GM10248 (cell line): ENCODE results near the gene TP53.

ENCODE experiments used
- CTCF ChIA-PET: fragments of 300-600 bp; sonication (Branson Sonifier 250); formaldehyde crosslinking; extraction: SDS; loops from one replicate; lab custom pipeline; 2021; ENCODE audit warnings: antibody characterized with exemption; lab: Yijun Ruan, JAX
- POLR2A ChIA-PET: fragments of 350-650 bp; sonication (Branson Sonifier 250); formaldehyde crosslinking; extraction: SDS; loops from one replicate; lab custom pipeline; 2020; ENCODE audit warnings: antibody characterized with exemption; lab: Yijun Ruan, JAX
- DNase-seq: peaks from one replicate; pipeline ENCODE4 v3.0.0; 2012; ENCODE audit errors: extremely low spot score
- CTCF ChIP-seq: IDR thresholded peaks from 2 replicates; pipeline ENCODE4 v1.5.1; 2012; ENCODE audit warnings: mild to moderate bottlenecking, low read depth; ENCODE audit errors: extremely low read depth, missing control alignments, control extremely low read depth

TP53 gene

DNA sequence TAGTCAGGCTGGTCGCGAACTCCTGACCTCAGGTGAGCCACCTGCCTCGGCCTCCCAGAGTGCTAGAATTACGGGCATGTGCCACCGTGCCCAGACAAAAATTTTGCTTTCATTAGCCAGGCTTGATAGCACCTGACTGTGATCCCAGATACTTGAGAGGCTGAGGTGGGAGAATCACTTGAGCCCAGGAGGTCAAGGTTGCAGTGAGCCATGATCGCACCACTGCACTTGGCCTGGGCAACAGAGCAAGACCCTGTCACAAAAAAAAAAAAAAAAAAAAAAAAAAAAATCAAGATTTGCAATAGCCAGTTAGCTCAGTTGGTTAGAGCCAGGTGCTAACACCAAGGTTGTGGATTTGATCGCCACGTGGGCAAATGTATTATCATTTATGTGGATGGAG, 66.5 kb downstream of the TP53 start:
- no peak for DNase-seq
- POLR2A ChIA-PET, result no interaction called here
- CTCF ChIA-PET, result interaction anchor here (2.2 kb wide), 1 partner anchor 106 kb away, joined by 6 read pairs; no protein-coding TSS in a partner anchor
- no peak for TF ChIP-seq CTCF

DNA sequence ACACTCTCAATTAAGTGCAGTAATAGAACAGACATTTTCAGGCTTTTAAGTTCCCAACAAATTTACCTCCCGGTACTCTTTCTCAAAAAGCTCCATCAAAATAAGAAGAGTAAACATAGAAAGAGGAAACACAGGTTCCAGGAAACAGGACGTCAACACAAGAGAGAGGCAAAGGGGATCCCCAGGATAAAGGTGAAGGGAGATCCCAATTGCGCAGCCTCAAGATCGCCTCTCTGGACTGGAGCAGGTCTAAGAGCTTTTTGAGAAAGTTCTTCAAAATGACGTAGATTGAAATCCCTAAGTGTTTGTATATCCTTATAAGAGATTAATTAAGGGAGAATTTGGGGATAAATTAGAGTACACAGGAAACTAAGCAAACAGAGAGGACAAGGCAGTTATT, 68.7 kb downstream of the TP53 start:
- ChIA-PET CTCF (interaction anchor here (0.8 to 9.0 kb wide), 2 partner anchors 12 to 69 kb away, joined by 3 to 68 read pairs; partner anchors contain the start of genes SAT2 and SHBG), POLR2A (no interaction called here)
- DNase-seq, result no peak
- TF ChIP-seq CTCF, result no peak
